Skeletal muscle tissue (tissue), 4 donors: ENCODE measurements around the gene SYNRG. TPM values are rescaled to one million over a fixed set of nuclear protein-coding genes. Genes with fewer than 3 reads are reported as not detected.
"Not testable (repeated sequence)": the region's sequence is repeated elsewhere in the genome, so short reads cannot be mapped to it uniquely, and the experiment has no call there.

ENCODE experiments used
- H3K27ac ChIP-seq: one replicate; pipeline ENCODE4 v1.7.0; 2013; ENCODE audit warnings: mild to moderate bottlenecking, low read depth, low read length, inconsistent platforms
- H3K27me3 ChIP-seq, 3 donors: one replicate each; pipeline ENCODE4 v1.7.0; 2013; ENCODE audit warnings: low read length in 3 of 3; ENCODE audit not compliant: control insufficient read depth in 3 of 3, insufficient read depth in 3 of 3
- H3K36me3 ChIP-seq, 3 donors: one replicate each; pipeline ENCODE4 v1.7.0; 2013; ENCODE audit warnings: low read length in 3 of 3; ENCODE audit not compliant: control insufficient read depth in 3 of 3, insufficient read depth in 3 of 3
- H3K4me1 ChIP-seq, 3 donors: one replicate each; pipeline ENCODE4 v1.7.0; 2013; ENCODE audit warnings: low read length in 3 of 3, mild to moderate bottlenecking in 3 of 3; ENCODE audit not compliant: control insufficient read depth in 3 of 3, insufficient read depth in 3 of 3
- H3K4me3 ChIP-seq, 3 donors: one replicate each; pipeline ENCODE4 v1.7.0; 2013; ENCODE audit warnings: low read length in 3 of 3
- H3K9ac ChIP-seq, 3 donors: one replicate each; pipeline ENCODE4 v1.7.0; 2013; ENCODE audit warnings: low read length in 3 of 3, mild to moderate bottlenecking in 3 of 3, moderate library complexity in 2 of 3, low read depth in 1 of 3
- H3K9me3 ChIP-seq, 3 donors: one replicate each; pipeline ENCODE4 v1.7.0; 2013; ENCODE audit warnings: low read length in 3 of 3; ENCODE audit not compliant: control insufficient read depth in 3 of 3
- total RNA-seq: library from RNA; depleted of rRNA; stranded (reverse); fragments of >200 nt; gene quantifications from one replicate; pipeline ENCODE4 v1.2.3, GENCODE V29; 2014
- donor health status: Osteomylitis.

The SYNRG gene
- total RNA-seq, 1 donor from 2014 or later, result 29.2 TPM

- H3K27me3 ChIP-seq, result peaks cover 0 to 4% (median 3%) of the 10 kb centered on the region in 3 donors
- H3K4me1 ChIP-seq, result peaks cover 3 to 13% (median 5%) of the 10 kb centered on the region in 3 donors
- no peaks in the 10 kb centered on the region for H3K9me3 ChIP-seq
- peak overlapping the region; percentile 85 to 96 (median 85) for H3K4me3 ChIP-seq
- peaks cover 4 to 15% (median 11%) of the 10 kb centered on the region in 3 donors for H3K36me3 ChIP-seq
- peak overlapping the region; percentile 83 for H3K27ac ChIP-seq
- H3K9ac ChIP-seq, result peak overlapping the region; percentile 93 to 95 (median 94)
These were observed 33.5 kb upstream of the SYNRG start for GRCh38 chr17:37642681-37643080.

GRCh38 chr17:37640015-37640414 lies 30.8 kb upstream of the SYNRG start:
- Histone ChIP-seq H3K9ac (no peak overlapping the region), H3K27me3 (peaks cover 0 to 2% (median 0%) of the 10 kb centered on the region in 3 donors), H3K4me1 (peaks cover 3 to 13% (median 5%) of the 10 kb centered on the region in 3 donors), H3K27ac (no peak overlapping the region), H3K4me3 (no peak overlapping the region), H3K36me3 (peaks cover 4 to 19% (median 16%) of the 10 kb centered on the region in 3 donors), H3K9me3 (no peaks in the 10 kb centered on the region)

GRCh38 chr17:37637956-37638355 lies 28.7 kb upstream of the SYNRG start:
- peaks cover 4 to 22% (median 18%) of the 10 kb centered on the region in 3 donors for H3K36me3 ChIP-seq
- H3K9ac ChIP-seq, result no peak overlapping the region

GRCh38 chr17:37616430-37616829 lies 7.2 kb upstream of the SYNRG start:
- H3K4me3 ChIP-seq, H3K27ac ChIP-seq, H3K9ac ChIP-seq, H3K27me3 ChIP-seq, H3K9me3 ChIP-seq, H3K4me1 ChIP-seq: not testable (repeated sequence)
- H3K36me3 ChIP-seq, result peaks cover 13 to 55% (median 46%) of the 10 kb centered on the region in 3 donors

More at GRCh38 chr17:37637956-37638355, 28.7 kb upstream of the SYNRG start:
- peaks cover 3 to 10% (median 5%) of the 10 kb centered on the region in 3 donors for H3K4me1 ChIP-seq
- H3K4me3 ChIP-seq, result no peak overlapping the region
- no peak overlapping the region for H3K27ac ChIP-seq
- H3K27me3 ChIP-seq, result no peaks in the 10 kb centered on the region
- H3K9me3 ChIP-seq, result no peaks in the 10 kb centered on the region

- Histone ChIP-seq H3K9ac (no peak overlapping the region), H3K4me3 (no peak overlapping the region), H3K9me3 (no peaks in the 10 kb centered on the region), H3K27me3 (no peaks in the 10 kb centered on the region), H3K4me1 (peaks cover 0 to 1% (median 0%) of the 10 kb centered on the region in 3 donors), H3K27ac (no peak overlapping the region), H3K36me3 (peaks cover 6 to 42% (median 34%) of the 10 kb centered on the region in 3 donors)
These were observed 5.6 kb upstream of the SYNRG start for GRCh38 chr17:37614823-37615222.

GRCh38 chr17:37614391-37614790 lies 5.2 kb upstream of the SYNRG start:
- Histone ChIP-seq H3K27ac (no peak overlapping the region), H3K27me3 (no peaks in the 10 kb centered on the region), H3K4me3 (no peak overlapping the region), H3K4me1 (peaks cover 0 to 3% (median 0%) of the 10 kb centered on the region in 3 donors), H3K9me3 (no peaks in the 10 kb centered on the region), H3K9ac (no peak overlapping the region), H3K36me3 (peaks cover 6 to 40% (median 30%) of the 10 kb centered on the region in 3 donors)

- Histone ChIP-seq H3K9ac (no peak overlapping the region), H3K27ac (no peak overlapping the region), H3K36me3 (peaks cover 6 to 23% (median 16%) of the 10 kb centered on the region in 3 donors), H3K27me3 (no peaks in the 10 kb centered on the region), H3K4me3 (no peak overlapping the region), H3K9me3 (no peaks in the 10 kb centered on the region), H3K4me1 (peaks cover 5 to 7% (median 7%) of the 10 kb centered on the region in 3 donors)
These were observed 1.8 kb upstream of the SYNRG start for GRCh38 chr17:37610971-37611370.

- peak overlapping the region; percentile 95 for H3K27ac ChIP-seq
These were observed 813 bp upstream of the SYNRG start for GRCh38 chr17:37610041-37610420.

GRCh38 chr17:37608351-37609169 lies 658 bp downstream of the SYNRG start:
- no peaks in the 10 kb centered on the region for H3K27me3 ChIP-seq
- peaks cover 7 to 13% (median 7%) of the 10 kb centered on the region in 3 donors for H3K4me1 ChIP-seq

More at GRCh38 chr17:37610041-37610420, 813 bp upstream of the SYNRG start:
- Histone ChIP-seq H3K4me3 (peak overlapping the region; percentile 70 to 85 (median 74)), H3K9ac (peak overlapping the region; percentile 81 to 97 (median 96)), H3K36me3 (peaks cover 6 to 21% (median 14%) of the 10 kb centered on the region in 3 donors)
- not testable (repeated sequence) for H3K9me3 ChIP-seq, H3K4me1 ChIP-seq, H3K27me3 ChIP-seq

More at GRCh38 chr17:37608351-37609169, 658 bp downstream of the SYNRG start:
- Histone ChIP-seq H3K36me3 (peaks cover 2 to 8% (median 2%) of the 10 kb centered on the region in 3 donors), H3K4me3 (peak overlapping the region; percentile 81 to 89 (median 85)), H3K9me3 (no peaks in the 10 kb centered on the region), H3K9ac (peak overlapping the region; percentile 86 to 97 (median 96)), H3K27ac (peak overlapping the region; percentile 95)
